B cell (primary cell): ENCODE data around the gene GRID1. TPM values are rescaled to one million over a fixed set of nuclear protein-coding genes. Genes with fewer than 3 reads are reported as not detected.
A peak's percentile ranks its signal among the peaks of the same experiment; 100 is the strongest.

Source experiments
- ATAC-seq: fragments of 200-7000 bp; cut with Tn5 transposase; one replicate; pipeline ENCODE4 v1.10.0; 2021; ENCODE audit warnings: low read depth, mild to moderate bottlenecking, moderate number of reproducible peaks, moderate library complexity
- CTCF ChIA-PET: fragments of 350-600 bp; sonication (Branson Sonifier 250); formaldehyde crosslinking; loops from one replicate; lab custom pipeline; 2021; ENCODE audit warnings: antibody characterized with exemption, inconsistent platforms; lab: Charles Lee
- POLR2A ChIA-PET: fragments of 350-600 bp; sonication (Branson Sonifier 250); formaldehyde crosslinking; loops from one replicate; lab custom pipeline; 2021; ENCODE audit warnings: antibody characterized with exemption; lab: Charles Lee
- DNase-seq: peaks from one replicate; pipeline ENCODE4 v3.0.0; 2013
- H2AFZ ChIP-seq: 2 replicates; pipeline ENCODE4 v1.6.1; 2012; ENCODE audit warnings: mild to moderate bottlenecking, low read depth, low read length; ENCODE audit not compliant: insufficient read depth, poor library complexity, severe bottlenecking
- H3K27ac ChIP-seq, 2 donors: 1 replicate in 1 of 2; 2 replicates in 1 of 2; pipeline ENCODE4 v1.5.1; 2012 to 2013; ENCODE audit warnings: low read length in 2 of 2, mild to moderate bottlenecking in 2 of 2, moderate library complexity in 1 of 2
- H3K27me3 ChIP-seq, 4 experiments: fragments of 200-600 bp in 1 of 4; sonication (generic) in 1 of 4; replicated peaks in 1 of 4; 1 replicate in 2 of 4; 2 replicates in 2 of 4; pipeline versions ENCODE4 v1.6.1 to v1.7.0; 2013 to 2016; ENCODE audit warnings: low read length in 3 of 4, mild to moderate bottlenecking in 2 of 4, mixed read lengths in 1 of 4, moderate library complexity in 1 of 4; ENCODE audit not compliant: insufficient read depth in 4 of 4, control insufficient read depth in 3 of 4; ENCODE audit errors: control extremely low read depth in 1 of 4
- H3K36me3 ChIP-seq, 2 experiments: replicated peaks in 1 of 2; 1 replicate in 1 of 2; 2 replicates in 1 of 2; pipeline versions ENCODE4 v1.6.1 to v1.7.1; 2013; ENCODE audit warnings: low read length in 1 of 2; ENCODE audit not compliant: insufficient read depth in 2 of 2, control insufficient read depth in 1 of 2; ENCODE audit errors: control extremely low read depth in 1 of 2, extremely low read depth in 1 of 2
- H3K4me1 ChIP-seq, 2 donors: fragments of 200-600 bp in 1 of 2; sonication (generic) in 1 of 2; 1 replicate in 1 of 2; 2 replicates in 1 of 2; pipeline versions ENCODE4 v1.5.1 to v1.6.1; 2013 to 2017; ENCODE audit warnings: low read length in 2 of 2; ENCODE audit not compliant: control insufficient read depth in 2 of 2, insufficient read depth in 2 of 2
- H3K4me2 ChIP-seq: replicated peaks from 2 replicates; pipeline ENCODE3; 2012; ENCODE audit warnings: mild to moderate bottlenecking, low read depth, low read length; ENCODE audit not compliant: poor library complexity, severe bottlenecking
- H3K4me3 ChIP-seq, 5 experiments: fragments of 200-600 bp in 1 of 5; sonication (generic) in 1 of 5; 1 replicate in 3 of 5; 2 replicates in 2 of 5; pipeline versions ENCODE4 v1.5.1 to v1.7.0; 2011 to 2016; ENCODE audit warnings: low read length in 4 of 5, mild to moderate bottlenecking in 4 of 5, low read depth in 2 of 5, control low read depth in 1 of 5, moderate library complexity in 1 of 5; ENCODE audit not compliant: insufficient read depth in 1 of 5; ENCODE audit errors: control extremely low read depth in 1 of 5, extremely low read depth in 1 of 5
- H3K79me2 ChIP-seq: fragments of 200-600 bp; sonication (generic); one replicate; pipeline ENCODE4 v1.6.0; 2016; ENCODE audit warnings: low read length; ENCODE audit not compliant: control insufficient read depth, insufficient read depth
- H3K9ac ChIP-seq: fragments of 200-600 bp; sonication (generic); 2 replicates; pipeline ENCODE4 v1.6.1; 2017; ENCODE audit warnings: mild to moderate bottlenecking, low read length, moderate library complexity
- H3K9me3 ChIP-seq, 3 donors: one replicate each; pipeline versions ENCODE4 v1.6.1 to v1.7.1; 2013; ENCODE audit warnings: low read length in 2 of 3; ENCODE audit not compliant: control insufficient read depth in 2 of 3, insufficient read depth in 1 of 3; ENCODE audit errors: control extremely low read depth in 1 of 3
- H4K20me1 ChIP-seq: 2 replicates; pipeline ENCODE4 v1.6.0; 2012; ENCODE audit warnings: mild to moderate bottlenecking, low read length; ENCODE audit not compliant: insufficient read depth, control insufficient read depth, poor library complexity, severe bottlenecking
- H3K27ac Mint-ChIP-seq: one replicate; pipeline ENCODE4 v1.8.0; 2021; ENCODE audit warnings: mixed read lengths
- H3K27me3 Mint-ChIP-seq: one replicate; pipeline ENCODE4 v1.8.0; 2021; ENCODE audit warnings: mixed read lengths
- H3K4me1 Mint-ChIP-seq: one replicate; pipeline ENCODE4 v1.8.0; 2021; ENCODE audit warnings: mixed read lengths
- H3K4me3 Mint-ChIP-seq: one replicate; pipeline ENCODE4 v1.8.0; 2021; ENCODE audit warnings: mixed read lengths
- H3K9me3 Mint-ChIP-seq: one replicate; pipeline ENCODE4 v1.8.0; 2022; ENCODE audit warnings: mixed read lengths; ENCODE audit not compliant: insufficient read depth
- EZH2 ChIP-seq: IDR thresholded peaks from 2 replicates; pipeline ENCODE4 v1.6.1; 2012; ENCODE audit warnings: borderline replicate concordance, low read depth, mild to moderate bottlenecking, moderate library complexity, low read length; ENCODE audit not compliant: insufficient read depth, poor library complexity, severe bottlenecking
- WGBS: methylation state at CpG from one replicate; pipeline ENCODE4 v1.1.5; 2013; ENCODE audit warnings: missing lambda C conversion rate; ENCODE audit not compliant: insufficient coverage; 5-methylcytosine and 5-hydroxymethylcytosine counted together
- intact Hi-C: fragments of 100-400 bp; cut with micrococcal nuclease; formaldehyde crosslinking; loops from one replicate; pipeline ENCODE4 v1.10.0; 2022
- polyA minus RNA-seq: library from RNA; depleted of rRNA, polyadenylated mRNA; stranded (reverse); fragments of >200 nt; gene quantifications from 2 replicates; pipeline ENCODE4 v1.2.3, GENCODE V29; 2012
- polyA plus RNA-seq: library from polyadenylated mRNA; depleted of rRNA; stranded (reverse); fragments of >200 nt; gene quantifications from 2 replicates; pipeline ENCODE4 v1.2.3, GENCODE V29; 2012
- total RNA-seq, 2 donors: library from RNA; stranded (reverse); fragments of 120-200 nt in 1 of 2; gene quantifications; 1 replicate in 1 of 2; 2 replicates in 1 of 2; pipeline versions ENCODE4 v1.2.3 to v1.2.4, GENCODE V29; 2013 to 2022
- TF ChIP-seq, protein P1 (sequence below): fragments of 200-600 bp; IDR thresholded peaks from one replicate; pipeline ENCODE4 v1.8.0; 2022; ENCODE audit warnings: antibody characterized with exemption, mild to moderate bottlenecking

The GRID1 gene
- total RNA-seq, result not detected in 2 replicates
- total RNA-seq (2013), result 0.05 TPM
- polyA plus RNA-seq, result not detected in 2 replicates
- not detected in 2 replicates for polyA minus RNA-seq

DNA sequence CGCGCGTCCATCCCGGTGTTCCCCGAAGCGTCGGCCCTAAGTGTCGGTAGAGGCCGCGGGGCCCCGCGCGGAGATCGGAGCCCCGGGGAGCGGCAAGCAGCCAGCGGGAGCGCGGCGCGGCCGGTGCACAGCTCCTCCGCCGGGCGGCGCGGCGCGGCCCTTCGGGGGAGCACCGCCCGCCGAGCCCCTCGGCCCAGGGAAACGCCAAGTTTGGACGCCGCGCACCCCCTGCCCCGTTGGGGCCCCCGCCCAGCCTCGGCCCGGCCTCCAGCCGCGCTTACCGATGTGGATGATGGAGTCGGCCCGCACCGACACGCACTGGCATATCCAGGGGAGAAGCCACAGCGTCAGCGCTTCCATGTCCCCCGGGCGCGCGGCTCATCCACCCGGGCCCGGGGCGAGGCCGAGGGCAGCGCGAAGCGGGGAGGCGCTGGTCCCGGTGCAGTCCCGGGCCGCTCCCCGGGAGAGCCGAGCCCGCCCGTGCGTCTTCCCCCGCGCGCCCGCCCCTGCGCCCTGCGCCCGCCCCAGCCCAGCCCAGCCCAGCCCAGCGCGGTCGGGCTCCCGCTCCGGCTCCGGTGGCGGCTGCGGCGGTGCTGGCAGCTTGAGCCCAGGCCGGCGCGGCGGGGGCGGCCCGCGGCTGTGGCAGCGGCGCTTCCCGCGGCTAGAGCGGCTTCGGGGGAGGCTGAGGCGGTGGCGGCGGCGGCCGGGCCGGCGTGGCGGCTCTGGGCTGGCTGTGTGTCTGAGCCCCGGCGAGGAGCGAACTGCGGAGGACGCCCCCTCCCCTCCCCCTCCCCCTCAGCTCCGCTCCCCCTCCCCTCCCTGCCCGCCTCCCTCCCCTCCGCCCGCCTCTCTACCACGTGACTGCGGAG is at the start of gene GRID1:
GRID1 (minus strand) TSS at position 763 of the 869 bp plus-strand sequence.
- POLR2A ChIA-PET, result no interaction called here
- Histone ChIP-seq H3K4me1 (peaks cover 28 to 35% of the 10 kb centered on the region in 2 donors), H3K9ac (peak within 1 kb of the TSS; percentile 55), H3K4me3 (peak within 1 kb of the TSS in 4 of 5 experiments; percentile 17 to 49 (median 40)), H2AFZ (peak within 1 kb of the TSS; percentile 62), H3K4me2 (peak within 1 kb of the TSS; percentile 82), H3K36me3 (no peaks in the 10 kb centered on the region), H3K27me3 (peaks cover 0 to 74% (median 28%) of the 10 kb centered on the region in 4 experiments), H3K79me2 (no peaks in the 10 kb centered on the region), H4K20me1 (no peaks in the 10 kb centered on the region), H3K9me3 (peaks cover 0 to 3% (median 0%) of the 10 kb centered on the region in 3 donors), H3K27ac (no peak within 1 kb of the TSS)
- DNase-seq (peak; percentile 46), ATAC-seq (peak; percentile 37)
- TF ChIP-seq EZH2, result no peak
- TF ChIP-seq, protein P1, sequence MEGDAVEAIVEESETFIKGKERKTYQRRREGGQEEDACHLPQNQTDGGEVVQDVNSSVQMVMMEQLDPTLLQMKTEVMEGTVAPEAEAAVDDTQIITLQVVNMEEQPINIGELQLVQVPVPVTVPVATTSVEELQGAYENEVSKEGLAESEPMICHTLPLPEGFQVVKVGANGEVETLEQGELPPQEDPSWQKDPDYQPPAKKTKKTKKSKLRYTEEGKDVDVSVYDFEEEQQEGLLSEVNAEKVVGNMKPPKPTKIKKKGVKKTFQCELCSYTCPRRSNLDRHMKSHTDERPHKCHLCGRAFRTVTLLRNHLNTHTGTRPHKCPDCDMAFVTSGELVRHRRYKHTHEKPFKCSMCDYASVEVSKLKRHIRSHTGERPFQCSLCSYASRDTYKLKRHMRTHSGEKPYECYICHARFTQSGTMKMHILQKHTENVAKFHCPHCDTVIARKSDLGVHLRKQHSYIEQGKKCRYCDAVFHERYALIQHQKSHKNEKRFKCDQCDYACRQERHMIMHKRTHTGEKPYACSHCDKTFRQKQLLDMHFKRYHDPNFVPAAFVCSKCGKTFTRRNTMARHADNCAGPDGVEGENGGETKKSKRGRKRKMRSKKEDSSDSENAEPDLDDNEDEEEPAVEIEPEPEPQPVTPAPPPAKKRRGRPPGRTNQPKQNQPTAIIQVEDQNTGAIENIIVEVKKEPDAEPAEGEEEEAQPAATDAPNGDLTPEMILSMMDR, result no peak
- Mint-ChIP-seq H3K27ac (no peak within 1 kb of the TSS), H3K27me3 (peaks cover 60% of the 10 kb centered on the region), H3K4me3 (peak within 1 kb of the TSS; percentile 78), H3K9me3 (no peaks in the 10 kb centered on the region), H3K4me1 (peaks cover 27% of the 10 kb centered on the region)
- intact Hi-C loops, result no loop called here
- CTCF ChIA-PET, result no interaction called here
- 1% methylated on average over 101 of the region's 119 CpGs for WGBS

DNA sequence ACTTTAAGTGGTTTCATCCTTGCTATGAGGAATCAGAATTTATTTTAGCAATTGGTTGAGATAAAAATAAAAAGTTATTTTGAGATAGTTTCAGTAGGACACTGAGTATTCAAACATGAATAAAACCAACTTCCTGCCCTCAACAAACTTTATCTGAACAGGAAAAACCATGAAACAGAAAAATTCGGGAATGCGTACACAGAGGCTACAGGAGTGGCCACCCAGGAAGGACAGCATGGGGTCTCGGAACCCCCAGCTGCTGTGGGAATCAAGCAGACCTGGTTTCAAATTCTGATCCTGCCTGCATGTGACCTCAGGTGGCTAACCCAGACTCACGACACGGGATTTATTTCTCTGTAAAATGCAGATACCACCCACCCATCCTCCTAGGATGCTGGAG is 49.0 kb upstream of the GRID1 start:
- Histone ChIP-seq H3K4me1 (peaks cover 38 to 41% of the 10 kb centered on the region in 2 donors), H3K79me2 (no peaks in the 10 kb centered on the region), H3K36me3 (no peaks in the 10 kb centered on the region), H3K27me3 (no peaks in the 10 kb centered on the region), H3K4me2 (no peak overlapping the region), H3K9ac (no peak overlapping the region), H3K9me3 (peaks cover 0 to 8% (median 4%) of the 10 kb centered on the region in 3 donors), H3K27ac (no peak overlapping the region), H3K4me3 (no peak overlapping the region), H4K20me1 (no peaks in the 10 kb centered on the region), H2AFZ (no peak overlapping the region)
- intact Hi-C loops, result no loop called here
- peaks cover 43% of the 10 kb centered on the region for H3K4me1 Mint-ChIP-seq
- WGBS, result 38% methylated on average over 3 of the region's 5 CpGs
- no peaks in the 10 kb centered on the region for H3K9me3 Mint-ChIP-seq
- H3K27me3 Mint-ChIP-seq, result peaks cover 7% of the 10 kb centered on the region
- ATAC-seq (no peak), DNase-seq (no peak)
- H3K27ac Mint-ChIP-seq, result peak overlapping the region; percentile 21
- ChIA-PET CTCF (no interaction called here), POLR2A (no interaction called here)
- TF ChIP-seq, protein P1, result no peak
- no peak for TF ChIP-seq EZH2
- H3K4me3 Mint-ChIP-seq, result no peak overlapping the region
